NCI-H2081 (cell line): ENCODE measurements around the gene SNORC.
"Not testable (repeated sequence)": the region's sequence is repeated elsewhere in the genome, so short reads cannot be mapped to it uniquely, and the experiment has no call there.

Source experiments
- DNase-seq, 2 experiments: peaks; one replicate each; lab custom pipeline; 2025; lab: John Stamatoyannopoulos, UW

Gene SNORC

GRCh38 chr2:232896720-232897597 lies 26.9 kb downstream of the SNORC start:
- no peak for DNase-seq

- DNase-seq = no peak
Observed at GRCh38 chr2:232897598-232898408, 27.7 kb downstream of the SNORC start.

- no peak for DNase-seq
Observed at GRCh38 chr2:232898592-232899543, 28.8 kb downstream of the SNORC start.

GRCh38 chr2:232900811-232901735 lies 31.0 kb downstream of the SNORC start:
- no peak for DNase-seq

- no peak for DNase-seq
Observed at GRCh38 chr2:232901736-232902578, 31.9 kb downstream of the SNORC start.

GRCh38 chr2:232903989-232904388 lies 33.9 kb downstream of the SNORC start:
- DNase-seq = no peak

- DNase-seq = peak; percentile 24 to 74
Observed at GRCh38 chr2:232906867-232907717, 37.0 kb downstream of the SNORC start.

GRCh38 chr2:232907718-232908085 lies 37.6 kb downstream of the SNORC start:
- not testable (repeated sequence) for DNase-seq

GRCh38 chr2:232908695-232909094 lies 38.6 kb downstream of the SNORC start:
- no peak for DNase-seq

GRCh38 chr2:232910376-232910775 lies 40.3 kb downstream of the SNORC start:
- no peak for DNase-seq

- DNase-seq = no peak
Observed at GRCh38 chr2:232911712-232912277, 41.7 kb downstream of the SNORC start.

GRCh38 chr2:232913903-232914302 lies 43.8 kb downstream of the SNORC start:
- no peak for DNase-seq

GRCh38 chr2:232919141-232919540 lies 49.1 kb downstream of the SNORC start:
- no peak for DNase-seq

GRCh38 chr2:232920055-232920454 lies 50.0 kb downstream of the SNORC start:
- DNase-seq = no peak

- DNase-seq = no peak
Observed at GRCh38 chr2:232920760-232921159, 50.7 kb downstream of the SNORC start.

- no peak for DNase-seq
Observed at GRCh38 chr2:232924433-232924832, 54.4 kb downstream of the SNORC start.

GRCh38 chr2:232925153-232925820 lies 55.2 kb downstream of the SNORC start:
- DNase-seq = no peak

- DNase-seq = no peak
Observed at GRCh38 chr2:232925821-232926156, 55.7 kb downstream of the SNORC start.
